GM21526 (cell line): Measurements from ENCODE around the gene SRGAP1.
"Not testable (repeated sequence)": the region's sequence is repeated elsewhere in the genome, so short reads cannot be mapped to it uniquely, and the experiment has no call there.

Source experiments
- ATAC-seq: cut with Tn5 transposase; IDR thresholded peaks from one replicate; pipeline ENCODE4 v1.9.1; 2021; ENCODE audit warnings: moderate library complexity; ENCODE audit not compliant: unreplicated experiment, low FRiP score

Gene SRGAP1

DNA sequence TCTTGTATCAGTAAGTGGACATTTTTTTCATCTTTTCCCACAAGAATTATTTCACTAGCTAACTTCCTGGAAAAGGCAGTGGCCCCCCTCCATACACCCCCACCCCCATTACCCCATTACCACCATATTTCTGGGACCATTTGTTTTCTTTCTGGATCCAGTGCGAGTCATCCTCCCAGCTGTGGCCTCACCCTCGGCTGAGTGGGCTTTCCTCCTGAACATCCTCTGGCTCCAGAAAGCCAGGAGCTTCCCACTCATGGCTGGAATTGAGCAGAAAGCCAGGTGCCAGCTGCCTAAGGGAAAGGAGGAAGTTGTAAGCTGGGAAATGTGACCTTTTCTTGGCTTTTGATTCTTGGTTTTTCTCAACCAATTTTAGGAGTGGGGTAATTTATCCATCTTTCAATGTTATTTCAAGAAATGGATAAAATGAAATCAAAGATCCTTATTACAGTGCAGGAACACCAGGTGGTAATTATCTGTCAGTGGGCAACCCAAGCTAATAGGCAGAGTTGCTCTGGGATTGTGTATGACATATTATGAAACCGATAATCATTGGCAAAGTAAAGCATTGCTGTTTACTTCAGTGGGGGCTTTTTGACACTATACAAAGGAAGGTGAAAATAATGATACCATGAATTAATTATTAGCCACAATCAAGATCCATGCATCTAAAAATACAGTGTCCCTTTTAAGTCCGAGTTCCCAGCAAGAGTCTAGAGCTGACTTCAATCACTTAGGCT is 253.0 kb downstream of the SRGAP1 start:
- no peak for ATAC-seq

DNA sequence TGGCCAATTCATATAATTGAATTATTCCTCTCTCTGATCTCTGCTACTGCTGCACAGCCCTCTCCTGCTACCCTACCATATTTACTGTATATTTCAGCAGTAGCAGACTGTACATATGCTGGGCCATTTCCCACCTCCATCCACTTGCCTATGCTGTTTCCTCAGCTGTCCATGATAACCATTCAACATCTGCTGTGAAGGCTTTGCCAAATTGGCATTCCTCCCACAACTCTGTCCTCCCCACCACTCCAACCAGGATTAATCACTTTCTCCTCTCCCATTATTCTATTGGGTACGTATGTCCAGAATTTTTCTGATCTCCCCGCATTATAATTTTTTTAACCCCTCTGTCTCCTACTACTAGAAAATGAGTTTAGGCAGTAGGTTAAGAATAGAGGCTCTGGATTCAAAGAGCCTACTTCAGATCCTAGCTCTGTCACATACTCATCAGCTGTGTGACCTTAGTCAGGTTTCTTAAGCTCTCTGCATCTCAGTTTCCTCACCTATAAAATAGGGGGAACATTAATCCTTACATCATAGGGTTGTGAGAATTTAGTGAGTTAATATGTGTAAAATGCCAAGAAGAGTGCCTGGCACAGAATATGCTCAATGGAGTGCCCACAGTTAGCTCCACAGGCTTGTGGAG is 254.3 kb downstream of the SRGAP1 start:
- no peak for ATAC-seq

DNA sequence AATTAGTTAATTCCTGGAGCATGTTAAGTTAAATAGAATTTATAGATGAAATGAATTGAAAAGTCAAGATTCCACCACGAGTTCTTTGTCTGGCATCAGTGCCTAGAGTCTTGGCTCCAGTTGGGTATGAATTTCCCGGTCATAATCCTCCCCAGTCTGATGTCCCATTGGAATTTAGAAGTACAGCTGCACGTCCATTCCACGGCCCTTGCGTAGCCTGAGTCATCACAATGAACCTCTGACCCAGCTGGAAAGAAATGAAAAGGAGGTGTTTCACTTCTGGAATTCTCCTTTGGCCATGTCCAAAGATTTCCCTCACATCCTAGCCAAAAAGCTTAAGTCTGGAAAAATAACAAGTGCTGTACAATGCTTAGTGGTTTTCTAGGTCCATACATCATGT is 254.9 kb downstream of the SRGAP1 start:
- no peak for ATAC-seq

DNA sequence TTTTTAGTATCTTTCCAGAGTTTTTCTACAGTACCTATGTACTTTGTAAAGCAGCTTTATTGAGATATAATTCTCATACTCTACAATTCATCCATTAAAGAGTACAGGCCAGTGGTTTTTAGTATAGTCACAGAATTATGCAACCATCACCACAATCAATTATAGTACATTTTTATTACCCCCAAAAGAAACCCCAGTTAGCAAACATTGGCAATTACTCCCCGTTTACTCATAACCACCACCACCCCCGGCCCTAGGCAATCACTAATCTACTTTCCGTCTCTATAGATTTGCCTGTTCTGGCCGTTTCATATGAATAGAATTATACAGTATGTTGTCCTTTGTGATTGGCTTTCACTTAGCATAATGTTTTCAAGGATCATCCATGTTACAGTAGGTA is 257.8 kb downstream of the SRGAP1 start:
- ATAC-seq, result no peak

DNA sequence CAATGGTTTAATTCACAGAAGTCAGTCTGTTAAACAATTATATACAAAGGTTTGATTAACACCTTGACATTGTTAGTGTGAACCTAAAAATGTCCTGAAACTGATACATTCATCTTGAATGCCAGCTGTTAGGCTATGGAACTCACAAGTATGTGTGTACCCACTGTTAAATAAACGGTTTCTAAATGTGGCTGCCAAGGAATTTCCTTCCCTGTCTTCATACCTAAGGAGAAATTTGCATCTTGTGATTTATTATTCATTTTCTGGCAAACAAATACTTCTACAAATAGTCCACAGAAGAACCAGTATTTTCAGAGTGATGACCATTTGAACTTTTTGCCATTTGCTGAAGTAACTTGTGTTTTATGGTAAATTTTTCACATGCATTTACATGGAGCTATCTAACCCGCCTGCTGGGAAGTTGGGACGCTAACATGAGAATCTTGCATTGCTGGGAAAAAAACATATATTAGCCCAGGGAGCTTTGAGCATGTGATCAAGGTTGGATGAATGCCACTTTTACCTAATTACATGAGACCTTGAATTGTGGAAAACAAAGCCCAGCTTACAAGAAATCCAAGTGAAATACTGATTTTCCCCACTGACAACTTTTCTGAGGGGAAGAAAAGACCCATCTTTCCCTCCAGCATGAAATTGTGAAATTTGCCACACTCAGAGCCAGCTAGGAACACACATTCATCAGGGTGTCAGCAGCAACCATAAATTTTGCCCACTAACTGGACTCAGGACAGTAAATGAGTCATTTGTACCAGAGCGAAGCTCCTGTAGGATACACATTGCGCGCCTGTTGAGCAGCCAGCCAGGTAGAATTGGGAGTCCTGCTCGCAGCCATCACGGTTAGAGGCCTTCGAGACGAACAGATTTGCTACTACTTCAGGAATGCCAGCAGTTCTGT is 259.6 kb downstream of the SRGAP1 start:
- ATAC-seq, result no peak

DNA sequence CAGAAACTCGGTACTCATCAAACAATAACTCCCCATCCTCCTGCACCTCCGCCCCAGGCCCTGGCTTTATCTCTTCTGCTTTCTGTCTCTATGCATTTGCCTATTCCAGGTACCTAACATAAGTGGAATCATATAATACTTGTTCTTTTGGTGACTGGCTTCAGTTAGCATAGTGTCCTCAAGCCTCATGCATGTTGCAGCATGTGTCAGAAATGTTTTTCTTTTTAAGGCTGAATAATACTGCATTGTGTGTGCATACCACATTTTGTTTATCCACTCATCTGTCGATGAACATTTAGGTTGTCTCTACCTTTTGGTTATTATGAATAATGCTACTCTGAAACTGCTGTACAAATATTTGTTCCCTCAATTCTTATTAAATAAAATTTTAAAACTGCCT is 260.5 kb downstream of the SRGAP1 start:
- no peak for ATAC-seq

DNA sequence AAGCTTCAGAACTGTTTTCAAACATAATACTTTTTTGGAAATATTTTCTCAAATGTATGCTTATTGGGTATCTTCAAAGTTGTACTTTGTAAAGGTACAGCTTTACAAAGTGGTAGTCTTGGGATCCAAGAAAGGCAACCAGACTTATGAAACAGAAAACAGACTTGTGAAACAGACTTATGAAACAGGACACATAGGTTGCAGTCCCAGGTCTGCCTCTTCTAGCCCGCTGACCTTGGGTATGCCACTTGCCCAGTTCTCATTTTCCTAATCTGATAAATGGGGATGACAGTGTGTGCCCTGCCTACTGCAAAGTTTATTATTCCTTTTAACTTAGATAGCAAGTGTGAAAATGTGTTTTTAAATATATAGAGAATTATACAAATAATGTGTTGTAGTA is 263.3 kb downstream of the SRGAP1 start:
- no peak for ATAC-seq

DNA sequence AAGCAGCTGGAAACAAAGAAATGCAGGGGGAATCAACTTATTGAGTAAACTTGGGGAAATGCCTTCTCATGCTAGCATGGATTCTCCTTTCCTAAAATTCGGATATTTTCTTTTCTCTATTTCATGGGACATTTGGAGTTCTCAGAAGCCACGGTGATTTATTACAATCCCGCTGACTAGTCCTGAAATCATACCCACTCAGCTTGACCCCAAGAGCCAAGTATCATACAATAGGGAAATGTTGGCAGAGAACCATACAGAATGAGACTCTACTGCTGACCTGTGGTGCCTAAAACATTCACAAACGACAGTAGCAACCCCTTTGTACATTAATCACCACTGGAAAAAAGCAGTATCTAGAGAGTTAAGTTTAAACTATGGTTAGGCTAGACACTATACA is 265.2 kb downstream of the SRGAP1 start:
- no peak for ATAC-seq

DNA sequence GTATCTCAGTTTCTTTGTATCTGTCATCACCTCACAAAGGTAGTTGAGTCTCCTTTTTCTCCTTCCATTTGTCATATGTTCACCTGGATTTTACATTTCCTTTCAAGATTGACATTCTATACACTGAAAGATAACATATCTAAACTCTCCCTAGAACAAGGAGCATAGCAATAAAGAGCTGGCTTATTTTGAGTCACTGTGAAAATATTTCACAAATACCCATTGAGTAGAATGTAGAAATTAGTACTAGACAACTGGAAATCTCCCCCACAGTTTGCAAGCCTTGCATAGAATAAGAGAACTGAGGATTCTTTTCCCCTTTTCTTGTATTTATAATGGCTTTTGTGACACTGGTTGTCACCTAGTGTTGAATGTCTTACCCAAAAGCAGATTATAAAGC is 266.4 kb downstream of the SRGAP1 start:
- ATAC-seq, result no peak

DNA sequence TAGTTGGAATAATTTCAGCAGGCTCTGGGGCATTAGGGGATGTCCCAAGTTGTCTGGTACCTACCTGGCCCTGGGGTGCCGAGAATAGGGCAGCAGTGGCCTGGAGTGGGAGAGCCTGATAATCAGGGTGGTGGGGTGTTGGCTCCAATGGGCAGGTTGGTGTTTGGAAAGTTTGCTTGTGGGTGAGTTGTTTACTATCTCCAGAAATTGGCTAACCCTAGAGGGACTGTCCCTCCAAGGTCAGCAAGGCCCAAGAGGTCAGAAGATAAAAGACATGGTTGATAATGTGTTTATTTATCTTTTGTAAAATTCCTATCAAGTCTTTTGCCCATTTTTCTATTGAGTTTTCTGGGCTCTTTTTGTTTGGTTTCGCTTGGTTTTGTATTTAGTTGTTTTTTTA is 272.5 kb downstream of the SRGAP1 start:
- no peak for ATAC-seq

DNA sequence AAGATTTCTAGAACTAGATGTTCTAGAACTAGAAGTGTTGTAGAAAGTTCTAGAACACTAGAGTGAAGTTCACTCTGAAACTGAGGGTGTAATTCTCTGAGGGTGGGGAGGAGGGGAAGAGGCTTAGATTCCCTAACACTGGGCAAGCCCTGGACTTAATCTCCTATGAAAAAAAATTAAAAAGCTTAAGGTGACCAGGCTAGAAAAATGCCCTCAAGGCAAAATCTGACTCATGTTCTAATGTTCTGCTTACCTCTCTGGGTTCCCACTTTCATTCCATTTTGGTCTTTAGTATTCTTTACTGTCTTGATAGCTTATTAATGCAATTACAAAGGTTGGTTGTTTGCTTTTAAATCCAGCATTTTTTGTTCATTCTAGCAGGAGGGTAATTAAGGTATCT is 276.1 kb downstream of the SRGAP1 start:
- no peak for ATAC-seq

DNA sequence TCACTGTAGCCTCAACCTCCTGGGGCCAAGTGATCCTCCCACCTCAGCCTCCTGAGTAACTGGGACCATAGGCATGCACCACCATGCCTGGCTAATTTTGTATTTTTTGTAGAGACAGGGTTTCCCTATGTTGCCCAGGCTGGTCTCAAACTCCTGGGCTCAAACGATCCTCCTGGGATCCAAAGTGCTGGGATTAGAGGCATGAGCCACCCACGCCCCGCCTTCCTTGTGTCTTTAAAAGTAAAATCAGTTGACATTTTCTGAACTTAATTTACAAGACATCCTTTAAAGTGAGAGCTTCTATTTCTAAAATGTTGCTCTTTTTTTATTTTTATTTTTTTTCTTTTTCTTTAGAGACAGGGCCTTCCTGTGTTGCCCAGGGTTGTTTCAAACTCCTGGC is 276.6 kb downstream of the SRGAP1 start:
- not testable (repeated sequence) for ATAC-seq

DNA sequence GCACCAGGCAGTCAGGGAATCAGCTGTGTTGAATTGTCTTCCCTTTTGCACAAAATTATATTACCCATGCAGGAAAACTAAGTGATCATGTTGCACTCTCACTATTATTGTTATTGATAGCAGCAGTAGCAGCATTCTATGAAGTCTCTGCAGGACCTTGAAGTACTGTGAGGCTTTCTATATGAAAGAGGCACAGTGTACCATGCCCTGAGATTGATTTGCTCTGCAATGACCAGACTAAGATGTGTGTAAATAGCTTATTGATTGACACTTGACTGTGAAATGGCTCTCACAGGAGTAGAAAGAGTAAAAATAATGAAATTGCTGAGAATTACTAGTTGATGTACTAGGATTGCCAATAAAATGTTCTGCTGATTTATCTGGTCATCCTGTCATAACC is 277.7 kb downstream of the SRGAP1 start:
- no peak for ATAC-seq

DNA sequence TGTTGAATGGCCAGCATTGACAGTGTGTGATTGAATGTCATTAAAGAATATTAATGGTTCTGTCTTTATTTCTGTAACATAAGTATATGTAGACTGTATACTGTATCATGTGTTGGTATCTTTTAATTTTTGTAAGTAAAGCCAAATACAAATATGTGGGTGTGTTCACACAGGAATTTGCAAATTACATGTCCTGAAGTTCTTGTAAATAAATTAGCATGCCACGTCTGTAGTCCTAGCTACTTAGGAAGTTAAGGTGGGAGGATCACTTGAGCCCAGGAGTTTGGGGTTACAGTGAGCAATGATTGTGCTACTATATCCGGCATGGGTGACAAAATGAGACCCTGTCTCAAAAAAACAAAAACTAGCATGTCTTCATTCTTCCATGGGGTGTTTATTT is 278.5 kb downstream of the SRGAP1 start:
- no peak for ATAC-seq

DNA sequence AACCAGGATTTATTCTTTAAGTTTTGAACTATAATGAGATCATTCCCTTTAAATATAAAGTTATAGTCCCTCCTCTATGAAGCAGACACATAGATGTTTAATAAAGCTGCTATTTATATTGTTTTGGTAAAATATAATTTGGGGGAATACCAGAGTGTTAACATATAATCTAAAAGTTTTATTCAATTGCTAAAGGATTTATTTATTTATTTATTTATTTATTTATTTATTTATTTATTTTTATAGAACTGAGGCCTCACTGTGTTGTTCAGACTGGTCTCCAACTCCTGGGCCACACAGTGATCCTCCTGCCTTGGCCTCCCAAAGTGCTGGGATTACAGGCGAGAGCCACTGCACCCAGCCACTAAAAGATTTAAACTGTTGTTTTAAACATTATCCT is 278.9 kb downstream of the SRGAP1 start:
- no peak for ATAC-seq

DNA sequence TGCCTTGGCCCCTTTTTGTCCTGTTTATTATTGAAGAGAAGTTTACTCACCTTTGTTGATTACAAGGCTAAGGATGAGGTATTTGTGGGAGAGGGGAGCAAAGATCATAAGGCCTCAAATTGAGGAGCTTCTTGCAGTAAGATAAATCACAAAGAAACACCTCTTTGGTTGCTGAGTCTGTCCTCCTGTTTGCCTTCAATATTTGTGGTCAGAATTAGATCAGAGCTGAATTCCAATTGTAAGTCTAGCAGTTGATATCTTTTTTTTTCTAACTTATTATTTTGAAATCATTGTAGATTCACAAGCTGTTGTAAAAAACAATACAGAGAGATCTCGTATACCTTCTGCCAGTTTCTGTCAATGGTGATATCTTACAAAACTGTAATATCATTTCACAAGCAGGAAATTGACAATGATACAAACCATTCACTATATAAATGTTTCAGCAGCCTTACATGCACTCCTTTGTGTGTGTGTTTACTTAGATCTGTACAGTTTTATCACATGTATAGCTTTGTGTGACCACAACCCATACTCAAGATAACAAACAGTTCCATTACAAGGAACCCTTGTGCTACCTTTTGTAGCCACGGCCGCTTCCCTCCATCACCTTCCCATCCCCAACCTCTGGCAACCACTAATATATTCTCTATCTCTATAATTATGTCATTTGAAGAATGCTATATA is 280.2 kb downstream of the SRGAP1 start:
- no peak for ATAC-seq

DNA sequence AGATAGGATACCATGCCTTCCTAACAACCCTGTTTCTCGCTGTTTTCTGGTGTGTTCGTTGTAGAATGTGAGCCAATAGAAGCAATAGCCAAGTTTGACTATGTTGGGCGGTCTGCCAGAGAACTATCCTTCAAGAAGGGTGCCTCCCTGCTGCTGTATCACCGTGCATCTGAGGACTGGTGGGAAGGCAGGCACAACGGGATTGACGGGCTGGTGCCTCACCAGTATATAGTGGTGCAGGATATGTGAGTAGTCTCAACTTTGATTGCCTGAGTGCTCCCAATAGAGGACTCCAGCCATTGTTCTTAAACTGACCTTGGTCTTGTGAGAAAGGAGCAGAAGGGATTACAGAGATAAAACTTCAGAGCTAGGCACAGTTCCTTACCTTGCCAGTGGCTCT is 281.4 kb downstream of the SRGAP1 start:
- no peak for ATAC-seq

DNA sequence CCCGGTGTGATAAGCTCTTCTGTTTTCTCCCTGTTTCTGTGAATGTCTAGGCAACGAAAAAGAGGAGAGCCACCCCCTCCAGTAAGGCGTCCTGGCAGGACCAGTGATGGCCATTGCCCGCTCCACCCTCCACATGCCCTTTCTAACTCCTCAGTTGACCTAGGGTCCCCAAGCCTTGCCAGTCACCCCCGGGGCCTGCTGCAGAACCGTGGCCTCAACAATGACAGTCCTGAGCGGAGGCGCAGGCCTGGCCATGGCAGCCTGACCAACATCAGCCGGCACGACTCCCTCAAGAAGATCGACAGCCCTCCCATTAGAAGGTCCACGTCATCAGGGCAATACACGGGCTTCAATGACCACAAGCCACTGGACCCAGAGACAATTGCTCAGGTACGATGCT is 283.3 kb downstream of the SRGAP1 start:
- ATAC-seq, result no peak

DNA sequence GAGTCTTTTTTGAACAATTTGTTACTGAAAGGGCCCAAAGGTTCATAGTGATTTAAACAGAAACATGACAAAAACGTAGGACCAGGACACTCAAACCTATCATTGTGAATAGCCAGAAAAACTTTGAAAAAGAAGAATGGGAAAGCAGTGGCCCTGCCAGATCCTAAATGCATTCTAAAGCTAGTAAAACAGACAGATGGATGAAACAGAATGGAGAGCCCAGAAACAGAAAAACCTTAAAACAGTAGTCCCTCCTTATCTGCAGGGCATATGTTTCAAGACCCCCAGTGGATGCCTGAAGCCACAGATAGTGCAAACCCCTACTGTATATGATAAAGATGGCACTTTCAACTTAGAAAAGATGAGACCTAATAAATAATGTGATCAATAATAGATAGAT is 283.9 kb downstream of the SRGAP1 start:
- ATAC-seq, result no peak

DNA sequence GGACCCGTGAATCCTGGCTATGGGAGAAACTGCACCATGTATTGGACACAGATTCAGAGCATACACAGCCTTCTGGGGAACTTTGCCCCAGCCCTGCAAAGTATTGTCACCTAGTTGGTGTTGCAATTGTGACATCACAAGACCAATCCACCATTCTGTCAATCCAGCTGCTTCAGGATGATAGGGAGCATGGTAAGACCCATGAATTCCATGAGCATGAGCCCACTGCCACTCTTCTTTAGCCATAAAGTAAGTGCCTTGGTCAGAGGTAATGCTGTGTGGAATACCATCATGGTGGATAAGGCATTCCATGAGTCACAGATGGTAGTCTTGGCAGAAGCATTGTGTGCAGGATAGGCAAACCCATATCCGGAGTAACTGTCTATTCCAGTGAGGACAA is 286.0 kb downstream of the SRGAP1 start:
- not testable (repeated sequence) for ATAC-seq

DNA sequence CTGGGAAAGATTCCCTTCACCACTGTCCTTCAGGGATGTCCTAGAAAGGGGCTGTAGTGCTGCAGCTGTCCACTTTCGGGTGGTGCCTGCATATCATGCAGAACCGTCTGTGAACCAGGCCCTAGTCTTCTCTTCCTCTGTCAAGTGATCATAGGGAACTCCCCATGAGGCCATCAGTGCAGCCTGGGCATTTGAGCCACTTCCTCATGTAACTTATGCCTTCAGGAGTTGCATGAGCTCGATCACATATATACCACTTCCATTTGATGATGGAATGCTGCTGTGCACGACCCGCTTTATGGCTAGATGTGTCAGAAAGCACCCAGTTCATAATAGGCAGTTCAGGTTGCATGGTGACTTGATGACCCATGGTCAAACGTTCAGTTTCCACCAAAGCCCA is 287.0 kb downstream of the SRGAP1 start:
- not testable (repeated sequence) for ATAC-seq
